ENCODE data around the gene TBC1D1.

GRCh38 chr4:38004887-38005286 is 114.0 kb downstream of the TBC1D1 start:
- no peak for TF ChIP-seq POLR2A (IDR thresholded peaks at IDR 0.05)
- TF ChIP-seq CTCF (IDR thresholded peaks at IDR 0.05): no peak

Data from vagina (tissue), 2 donors.